ENCODE results near the gene GOLPH3L.

DNA sequence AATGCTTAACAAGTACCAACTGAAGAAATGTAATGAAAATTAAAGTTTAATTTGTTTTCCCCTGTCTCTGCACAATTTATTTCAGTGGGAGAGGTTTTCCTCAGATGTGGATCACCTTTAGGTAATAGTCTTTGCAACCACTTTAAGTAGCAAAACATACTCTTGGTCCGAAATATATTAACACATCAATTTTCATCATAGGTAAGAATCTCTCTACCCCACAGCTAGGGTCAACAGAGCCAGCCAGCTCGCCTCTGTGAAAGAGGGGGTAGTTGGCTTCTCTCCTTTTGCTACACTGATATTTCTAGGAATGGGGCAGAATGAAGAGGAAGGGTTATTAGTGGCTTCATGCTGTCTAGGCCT is 92.7 kb downstream of the GOLPH3L start:
- TF ChIP-seq CTCF (IDR thresholded peaks at IDR 0.05): no peak
- no peak for TF ChIP-seq POLR2A (IDR thresholded peaks at IDR 0.05)
